Heart left ventricle (tissue), 16 donors: Measurements from ENCODE around the gene DLG1. TPM values are rescaled to one million over a fixed set of nuclear protein-coding genes. Genes with fewer than 3 reads are reported as not detected.
"Not testable (repeated sequence)": the region's sequence is repeated elsewhere in the genome, so short reads cannot be mapped to it uniquely, and the experiment has no call there.

Experiments used
- ATAC-seq, 4 donors: fragments of 200-7000 bp; cut with Tn5 transposase; one replicate each; pipeline ENCODE4 v1.9.1; 2020 to 2022; ENCODE audit warnings: moderate library complexity in 4 of 4, mild to moderate bottlenecking in 3 of 4, moderate number of reproducible peaks in 1 of 4
- DNase-seq, 5 donors: peaks; one replicate each; pipeline ENCODE4 v3.0.0-alpha.2; 2020
- H3K27ac ChIP-seq, 12 donors: fragments of 200-600 bp; sonication (generic) in 4 of 12; one replicate each; pipeline versions ENCODE4 v1.5.0 to v1.8.0; 2016 to 2022; ENCODE audit warnings: mild to moderate bottlenecking in 2 of 12
- H3K27me3 ChIP-seq, 9 donors: fragments of 200-600 bp; sonication (generic) in 2 of 9; one replicate each; pipeline versions ENCODE4 v1.5.1 to v1.8.0; 2016 to 2022; ENCODE audit warnings: mild to moderate bottlenecking in 3 of 9
- H3K36me3 ChIP-seq, 9 donors: fragments of 200-600 bp; sonication (generic) in 2 of 9; one replicate each; pipeline versions ENCODE4 v1.5.0 to v1.8.0; 2018 to 2022; ENCODE audit warnings: mild to moderate bottlenecking in 2 of 9
- H3K4me1 ChIP-seq, 12 donors: fragments of 200-600 bp; sonication (generic) in 4 of 12; one replicate each; pipeline versions ENCODE4 v1.5.0 to v1.8.0; 2016 to 2022; ENCODE audit warnings: mild to moderate bottlenecking in 3 of 12
- H3K4me3 ChIP-seq, 12 donors: fragments of 200-600 bp; sonication (generic) in 4 of 12; one replicate each; pipeline versions ENCODE4 v1.5.0 to v1.8.0; 2017 to 2022; ENCODE audit warnings: mild to moderate bottlenecking in 9 of 12, moderate library complexity in 4 of 12
- H3K9me3 ChIP-seq, 12 donors: fragments of 200-600 bp; sonication (generic) in 4 of 12; one replicate each; pipeline versions ENCODE4 v1.5.0 to v1.8.0; 2016 to 2022; ENCODE audit warnings: mild to moderate bottlenecking in 1 of 12
- CTCF ChIP-seq, 12 donors: fragments of 200-600 bp; sonication (generic) in 4 of 12; IDR thresholded peaks; one replicate each; pipeline versions ENCODE4 v1.5.0 to v1.8.0; 2018 to 2022; ENCODE audit warnings: antibody characterized with exemption in 12 of 12, mild to moderate bottlenecking in 5 of 12
- POLR2A ChIP-seq, 2 donors: fragments of 450-650 bp; IDR thresholded peaks; one replicate each; pipeline ENCODE4 v1.6.1; 2017; ENCODE audit warnings: antibody characterized with exemption in 2 of 2, mild to moderate bottlenecking in 2 of 2, moderate library complexity in 2 of 2
- WGBS, 4 donors: extraction: QIAGEN DNeasy Blood & Tissue Kit in 2 of 4; methylation state at CpG; one replicate each; pipeline versions ENCODE4 v1.1.5 to v1.1.7; 2013 to 2018; 5-methylcytosine and 5-hydroxymethylcytosine counted together
- intact Hi-C, 10 donors: fragments of 100-400 bp; cut with DNase I; formaldehyde crosslinking; loops; one replicate each; pipeline versions ENCODE4 v1.11.1 to v1.14.2; 2022
- polyA plus RNA-seq, 2 donors: library from polyadenylated mRNA; stranded (reverse); fragments of 200-250 nt; gene quantifications; one replicate each; pipeline ENCODE4 v1.2.3, GENCODE V29; 2013
- total RNA-seq, 9 donors: library from RNA; depleted of rRNA in 2 of 9; stranded (reverse); fragments of >200 nt in 2 of 9; fragmentation: NEBNext Ultra II Directional in 3 of 9; extraction: Animal tissue kit (Norgen Biotek cat#: 25700) in 3 of 9; gene quantifications; one replicate each; pipeline versions ENCODE4 v1.1.0 to v1.2.4, GENCODE V29; 2016 to 2023
- donor health status: ischemic (EF 13 %, LVEDD 7.1; RV severe dilation, severe dysfunction).
- donor health status: healthy with polysubstance abuse.
- donor health status: DM: no; HTN: yes; CAD: no.
- donor health status: DM: no; HTN: no; CAD: no.
- donor health status: ischemic (EF 25% LVEDD 6.9; RV normal size, moderate dysfunction).
- donor health status: ischemic (EF 25% LVEDD 5.7; RV mildly dilated, moderate dysfunction).
- donor health status: healthy.
- donor health status: DM: yes; HTN: yes; CAD: no.
- donor health status: ischemic (EF 35%, LVEDD 5.7; RV mildly dilated, moderate dysfunction).
- donor health status: nonischemic (EF 11% LVEDD 7.7; RV severe dilation, severe dysfunction).
- donor health status: DM: yes; HTN: yes; CAD: no.
- donor health status: PGD.
- donor health status: ischemic (EF 29% LVEDD 5.4; RV normal size, mild dysfunction).
- donor health status: nonischemic (EF 23%, LVEDD 6.1; RV moderate dilation, normal function).

Gene DLG1
- total and polyA plus RNA-seq, 11 donors: 17.4 to 151 (median 63.6) TPM

GRCh38 chr3:197197334-197197733 lies 101.1 kb downstream of the DLG1 start:
- ATAC-seq (no peak), DNase-seq (no peak)
- Histone ChIP-seq H3K4me1 (peaks cover 0 to 22% (median 0%) of the 10 kb centered on the region in 12 donors), H3K9me3 (no peaks in the 10 kb centered on the region), H3K27me3 (no peaks in the 10 kb centered on the region), H3K27ac (no peak overlapping the region), H3K4me3 (no peak overlapping the region), H3K36me3 (peaks cover 0 to 10% (median 0%) of the 10 kb centered on the region in 9 donors)
- intact Hi-C loops: no loop called here
- TF ChIP-seq CTCF (IDR thresholded peaks at IDR 0.05) (no peak), POLR2A (IDR thresholded peaks at IDR 0.05) (no peak)
- WGBS, 4 donors: 96 to 98% (median 97%) methylated on average over 2 of the region's 2 CpGs

- Histone ChIP-seq H3K4me1 (peaks cover 0 to 17% (median 0%) of the 10 kb centered on the region in 12 donors), H3K36me3 (peaks cover 0 to 10% (median 0%) of the 10 kb centered on the region in 9 donors), H3K4me3 (no peak overlapping the region), H3K27me3 (no peaks in the 10 kb centered on the region), H3K9me3 (no peaks in the 10 kb centered on the region), H3K27ac (no peak overlapping the region)
- TF ChIP-seq POLR2A (IDR thresholded peaks at IDR 0.05) (no peak), CTCF (IDR thresholded peaks at IDR 0.05) (no peak)
- DNase-seq (no peak), ATAC-seq (no peak)
- intact Hi-C loops: no loop called here
- WGBS, 4 donors: 85 to 93% (median 90%) methylated on average over 3 of the region's 3 CpGs
These were observed 102.2 kb downstream of the DLG1 start for GRCh38 chr3:197196192-197196591.

DNA sequence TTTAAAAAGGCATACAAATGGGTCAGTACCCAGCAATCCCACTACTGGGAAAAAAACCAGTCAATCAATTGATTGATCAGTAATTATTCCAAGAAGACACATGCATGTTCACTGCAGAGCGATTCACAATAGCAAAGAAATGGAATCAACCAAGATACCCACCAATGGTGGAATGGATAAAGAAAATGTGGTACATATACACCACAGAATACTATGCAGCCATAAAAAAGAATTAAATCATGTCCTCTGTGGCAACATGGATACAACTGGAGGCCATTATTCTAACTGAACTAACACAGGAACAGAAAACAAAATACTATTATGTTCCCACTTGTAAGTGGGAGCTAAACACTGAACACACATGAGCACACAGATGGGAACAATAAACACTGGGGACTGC lies 103.1 kb downstream of the DLG1 start:
- Histone ChIP-seq H3K9me3 (no peaks in the 10 kb centered on the region), H3K36me3 (peaks cover 0 to 10% (median 0%) of the 10 kb centered on the region in 9 donors), H3K27me3 (no peaks in the 10 kb centered on the region), H3K4me1 (peaks cover 0 to 8% (median 0%) of the 10 kb centered on the region in 12 donors), H3K4me3 (no peak overlapping the region), H3K27ac (no peak overlapping the region)
- DNase-seq: no peak
- 95 to 100% (median 97%) methylated on average over 1 of the region's 1 CpG for WGBS, 4 donors
- intact Hi-C loops: no loop called here
- no peak for ATAC-seq
- no peak for TF ChIP-seq CTCF (IDR thresholded peaks at IDR 0.05)
- TF ChIP-seq POLR2A (IDR thresholded peaks at IDR 0.05): no peak

DNA sequence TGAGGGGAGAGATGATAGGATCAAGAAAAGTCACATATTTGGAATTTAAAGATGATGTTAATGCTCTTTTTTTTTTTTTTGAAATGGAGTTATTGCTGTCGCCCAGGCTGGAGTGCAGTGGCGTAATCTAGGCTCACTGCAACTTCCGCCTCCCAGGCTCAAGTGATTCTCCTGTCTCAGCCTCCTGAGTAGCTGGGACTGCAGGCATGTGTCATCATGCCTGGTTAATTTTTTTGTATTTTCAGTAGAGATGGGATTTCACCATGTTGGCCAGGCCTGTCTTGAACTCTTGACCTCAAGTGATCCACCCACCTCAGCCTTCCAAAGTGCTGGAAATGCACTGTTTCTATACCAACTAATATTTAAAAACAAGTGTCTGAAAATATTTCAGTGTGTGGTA lies 104.7 kb downstream of the DLG1 start:
- H3K27me3 ChIP-seq, H3K9me3 ChIP-seq, H3K36me3 ChIP-seq, H3K4me1 ChIP-seq, intact Hi-C loops, DNase-seq, H3K4me3 ChIP-seq, ATAC-seq, H3K27ac ChIP-seq: not testable (repeated sequence)
- 93 to 98% (median 95%) methylated on average over 3 of the region's 3 CpGs for WGBS, 4 donors

DNA sequence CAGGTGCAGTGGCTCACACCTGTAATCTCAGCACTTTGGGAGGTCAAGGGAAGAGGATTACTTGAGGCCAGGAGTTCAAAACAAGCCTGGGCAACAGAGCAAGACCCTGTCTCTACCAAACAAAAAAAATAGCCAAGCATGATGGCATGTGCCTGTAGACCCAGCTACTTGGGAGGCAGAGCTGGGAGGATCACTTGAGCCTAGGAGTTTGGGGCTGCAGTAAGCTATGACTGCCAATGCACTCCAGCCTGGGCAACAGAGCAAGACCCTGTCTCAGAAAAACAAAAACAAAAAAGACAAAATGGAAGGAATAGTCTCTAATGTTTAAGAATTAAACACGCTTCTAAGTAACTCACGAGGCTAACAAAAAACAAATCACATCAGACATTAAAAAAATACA lies 106.5 kb downstream of the DLG1 start:
- H3K4me1 ChIP-seq: peaks cover 0 to 5% (median 0%) of the 10 kb centered on the region in 12 donors
- no peak for TF ChIP-seq POLR2A (IDR thresholded peaks at IDR 0.05)
- intact Hi-C loops: no loop called here
- ATAC-seq (no peak), DNase-seq (no peak)
- H3K27me3 ChIP-seq: no peaks in the 10 kb centered on the region
- H3K27ac ChIP-seq: no peak overlapping the region
- peaks cover 0 to 10% (median 0%) of the 10 kb centered on the region in 9 donors for H3K36me3 ChIP-seq
- 94 to 98% (median 97%) methylated on average over 2 of the region's 2 CpGs for WGBS, 4 donors
- no peak overlapping the region for H3K4me3 ChIP-seq
- H3K9me3 ChIP-seq: no peaks in the 10 kb centered on the region
